ENCODE measurements around the gene HNMT.

DNA sequence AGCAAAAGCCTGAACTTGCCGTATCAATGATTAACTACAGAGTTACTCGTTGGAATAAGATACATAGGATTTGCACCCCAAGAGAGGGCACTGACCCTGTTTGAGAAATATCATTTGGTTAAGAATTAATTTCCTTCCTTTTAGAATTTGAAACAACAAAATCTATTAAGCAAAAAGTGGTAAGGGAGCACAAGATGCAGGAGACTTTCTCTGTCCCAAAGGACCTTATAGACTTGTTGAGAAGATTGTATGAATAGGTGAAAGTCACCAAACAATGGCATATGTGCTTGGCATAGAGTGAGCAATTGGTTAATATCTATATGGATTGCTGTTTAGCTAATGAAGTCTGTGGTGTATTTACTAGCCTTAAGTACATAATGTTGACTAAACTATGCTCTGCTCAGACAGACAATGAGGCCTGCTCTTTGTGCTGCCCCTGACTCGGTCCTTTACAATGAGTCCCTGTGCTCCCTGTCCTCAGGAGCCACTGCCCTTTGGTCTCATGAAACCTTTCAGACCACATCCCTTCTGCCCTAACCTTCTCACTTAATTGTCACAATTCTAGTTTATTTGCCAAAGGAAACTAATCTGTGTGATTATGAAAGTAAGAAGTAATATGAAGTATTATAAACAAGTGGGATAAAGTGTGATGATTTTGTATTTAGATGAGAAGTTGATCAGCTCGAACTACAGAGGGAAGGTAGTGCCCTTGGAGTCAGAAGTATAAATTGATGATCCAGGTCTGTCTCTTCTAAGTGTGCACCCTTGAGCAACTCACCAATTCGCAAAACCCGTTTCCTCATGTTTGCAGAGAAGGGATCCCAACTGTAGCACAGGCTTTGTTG lies 21.2 kb upstream of the HNMT start:
- no peak for TF ChIP-seq CTCF (IDR thresholded peaks at IDR 0.05)
- TF ChIP-seq TCF7L2 (IDR thresholded peaks at IDR 0.05; ENCODE audit: low read depth, low read length), result no peak
- TF ChIP-seq SIN3A (IDR thresholded peaks at IDR 0.05; ENCODE audit: borderline replicate concordance, insufficient read depth, low read depth, low read length), result no peak
- no peak for TF ChIP-seq POLR2AphosphoS5 (IDR thresholded peaks at IDR 0.05; ENCODE audit: low read depth, low read length)
